Neural cell (in vitro differentiated cells): ENCODE results near the gene ICA1. TPM values are rescaled to one million over a fixed set of nuclear protein-coding genes. Genes with fewer than 3 reads are reported as not detected.
"Not testable (repeated sequence)": the region's sequence is repeated elsewhere in the genome, so short reads cannot be mapped to it uniquely, and the experiment has no call there.

ENCODE experiments used
- H2AFZ ChIP-seq: fragments of 200-600, 300-800 bp; sonication (generic), shearing (Covaris generic); 2 replicates; pipeline ENCODE4 v1.6.0; 2014; ENCODE audit warnings: low read depth, mild to moderate bottlenecking, antibody characterized with exemption, low read length, moderate library complexity
- H3F3A ChIP-seq: fragments of 200-600 bp; shearing (Covaris generic); 2 replicates; pipeline ENCODE4 v1.6.1; 2016; ENCODE audit warnings: mild to moderate bottlenecking, moderate library complexity, mixed read lengths, antibody characterized with exemption, low read length; ENCODE audit not compliant: insufficient read depth, poor library complexity, severe bottlenecking
- H3K27ac ChIP-seq: fragments of 200-600, 300-800 bp; sonication (generic), shearing (Covaris generic); 2 replicates; pipeline ENCODE4 v1.5.1; 2014; ENCODE audit warnings: mild to moderate bottlenecking, low read length, moderate library complexity
- H3K27me3 ChIP-seq: fragments of 300-800, 200-600 bp; sonication (generic), shearing (Covaris generic); 2 replicates; pipeline ENCODE4 v1.6.0; 2014; ENCODE audit warnings: mild to moderate bottlenecking, low read depth, low read length, moderate library complexity; ENCODE audit not compliant: insufficient read depth
- H3K36me3 ChIP-seq: fragments of 300-800, 200-600 bp; sonication (generic), shearing (Covaris generic); 2 replicates; pipeline ENCODE4 v1.5.1; 2014; ENCODE audit warnings: mild to moderate bottlenecking, antibody characterized with exemption, low read length, moderate library complexity; ENCODE audit not compliant: insufficient read depth
- H3K4me2 ChIP-seq: fragments of 300-800, 200-600 bp; sonication (generic), shearing (Covaris generic); 2 replicates; pipeline ENCODE4 v1.6.0; 2014; ENCODE audit warnings: mild to moderate bottlenecking, low read length
- H3K4me3 ChIP-seq: fragments of 300-800, 200-600 bp; sonication (generic), shearing (Covaris generic); 2 replicates; pipeline ENCODE4 v1.5.1; 2014; ENCODE audit warnings: mild to moderate bottlenecking, low read length, moderate library complexity
- H3K79me2 ChIP-seq: fragments of 200-600 bp; shearing (Covaris generic); replicated peaks from 2 replicates; pipeline ENCODE4 v1.6.0; 2014; ENCODE audit warnings: mild to moderate bottlenecking, low read length, moderate library complexity; ENCODE audit not compliant: insufficient read depth
- H3K9ac ChIP-seq: fragments of 300-800, 200-600 bp; sonication (generic), shearing (Covaris generic); 2 replicates; pipeline ENCODE4 v1.6.1; 2016; ENCODE audit warnings: mild to moderate bottlenecking, low read length, mixed read lengths
- H3K9me2 ChIP-seq: fragments of 200-600 bp; shearing (Covaris generic); 2 replicates; pipeline ENCODE4 v1.6.1; 2016; ENCODE audit warnings: mild to moderate bottlenecking, low read length, mixed read lengths; ENCODE audit not compliant: insufficient read depth
- H3K9me3 ChIP-seq: fragments of 200-600, 300-800 bp; sonication (generic), shearing (Covaris generic); 2 replicates; pipeline ENCODE4 v1.6.1; 2016; ENCODE audit warnings: mild to moderate bottlenecking, mixed run types, low read length, moderate library complexity, mixed read lengths
- H4K20me1 ChIP-seq: fragments of 200-600 bp; shearing (Covaris generic); 2 replicates; pipeline ENCODE4 v1.6.1; 2016; ENCODE audit warnings: mild to moderate bottlenecking, mixed run types; ENCODE audit not compliant: insufficient read depth
- EP300 ChIP-seq: fragments of 450-650 bp; conservative IDR thresholded peaks from 2 replicates; pipeline ENCODE4 v1.6.1; 2014; ENCODE audit warnings: antibody characterized with exemption, mild to moderate bottlenecking, moderate library complexity; ENCODE audit not compliant: poor library complexity, severe bottlenecking
- EZH2 ChIP-seq: fragments of 200-600, 300-800 bp; shearing (Covaris generic), sonication (generic); IDR thresholded peaks from 2 replicates; pipeline ENCODE4 v1.6.1; 2014; ENCODE audit warnings: antibody characterized with exemption, low read length, borderline replicate concordance, mild to moderate bottlenecking; ENCODE audit not compliant: insufficient read depth, poor library complexity, severe bottlenecking
- MXI1 ChIP-seq: fragments of 450-650 bp; conservative IDR thresholded peaks from 2 replicates; pipeline ENCODE4 v1.6.1; 2014; ENCODE audit warnings: antibody characterized with exemption, mild to moderate bottlenecking; ENCODE audit not compliant: poor library complexity, severe bottlenecking
- POLR2AphosphoS5 ChIP-seq: IDR thresholded peaks from 2 replicates; pipeline ENCODE4 v1.6.1; 2012
- RAD21 ChIP-seq: fragments of 450-650 bp; conservative IDR thresholded peaks from 2 replicates; pipeline ENCODE4 v1.6.1; 2014; ENCODE audit warnings: antibody characterized with exemption, mild to moderate bottlenecking, moderate library complexity
- SMC3 ChIP-seq: fragments of 450-650 bp; conservative IDR thresholded peaks from 2 replicates; pipeline ENCODE4 v1.6.1; 2014; ENCODE audit warnings: antibody characterized with exemption, mild to moderate bottlenecking, moderate library complexity; ENCODE audit not compliant: poor library complexity
- TAF1 ChIP-seq: IDR thresholded peaks from 2 replicates; pipeline ENCODE4 v1.6.1; 2012; ENCODE audit warnings: low read depth
- polyA plus RNA-seq: library from polyadenylated mRNA; depleted of rRNA; stranded (reverse); fragments of >200 nt; gene quantifications from 2 replicates; pipeline ENCODE4 v1.2.3, GENCODE V29; 2014
- TF ChIP-seq, protein P1 (sequence below): IDR thresholded peaks from 2 replicates; pipeline ENCODE4 v1.6.1; 2012; ENCODE audit warnings: borderline replicate concordance
- TF ChIP-seq, protein P2 (sequence below): fragments of 450-650 bp; IDR thresholded peaks from 2 replicates; pipeline ENCODE4 v1.5.1; 2014; ENCODE audit warnings: antibody characterized with exemption, mild to moderate bottlenecking, moderate library complexity; ENCODE audit not compliant: poor library complexity, severe bottlenecking

ICA1 gene
- polyA plus RNA-seq, 1 donor from 2014 or later = 18.6 TPM

DNA sequence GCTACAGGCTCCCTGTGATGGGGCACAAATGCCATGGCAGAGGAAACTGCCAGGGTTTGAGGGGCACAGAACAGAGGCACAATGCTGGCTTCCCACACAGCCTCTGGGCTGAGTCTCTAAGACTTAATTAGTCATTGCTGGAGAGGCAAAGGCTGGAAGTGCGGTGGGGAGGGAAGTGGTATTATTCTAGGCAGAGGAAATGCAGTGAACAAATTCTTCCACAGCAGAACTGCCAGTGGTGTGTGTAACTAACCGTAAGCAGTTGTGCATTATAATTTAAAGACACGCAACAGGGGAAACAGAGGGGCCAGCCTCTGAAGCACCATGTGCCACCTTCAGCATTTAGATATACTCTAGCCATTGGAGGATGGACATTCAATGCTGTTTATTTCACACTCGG is 12.8 kb downstream of the ICA1 start:
- no peaks in the 10 kb centered on the region for H3K79me2 ChIP-seq
- TF ChIP-seq RAD21 (no peak), TAF1 (no peak), MXI1 (no peak)
- no peaks in the 10 kb centered on the region for H3K9me2 ChIP-seq
- no peak overlapping the region for H2AFZ ChIP-seq
- no peak overlapping the region for H3K27ac ChIP-seq
- H3K27me3 ChIP-seq = no peaks in the 10 kb centered on the region
- no peak overlapping the region for H3K4me2 ChIP-seq
- no peaks in the 10 kb centered on the region for H3F3A ChIP-seq
- H3K9ac ChIP-seq = no peak overlapping the region
- H3K9me3 ChIP-seq = no peaks in the 10 kb centered on the region
- H3K36me3 ChIP-seq = no peaks in the 10 kb centered on the region
- H3K4me3 ChIP-seq = no peak overlapping the region
- H4K20me1 ChIP-seq = no peaks in the 10 kb centered on the region

DNA sequence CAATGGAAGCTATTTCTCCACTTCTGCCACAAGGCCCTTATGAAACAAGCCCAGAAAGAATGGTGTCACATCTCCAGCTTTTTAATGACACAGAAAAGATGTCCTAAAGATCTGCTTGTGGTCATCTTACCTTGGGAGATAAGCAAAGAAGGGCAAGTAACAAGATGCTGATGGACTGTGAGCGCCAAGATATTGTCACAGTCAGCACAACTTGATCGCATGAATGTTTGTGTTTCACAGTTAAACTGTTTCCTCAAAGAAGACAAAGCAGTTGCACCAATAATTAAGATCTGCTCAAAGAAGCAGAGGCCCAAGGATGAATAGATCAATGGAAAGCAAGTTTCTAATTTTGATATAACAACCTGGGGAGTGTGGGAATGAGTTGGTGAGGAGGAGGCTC is 15.9 kb downstream of the ICA1 start:
- no peaks in the 10 kb centered on the region for H3K9me2 ChIP-seq
- no peaks in the 10 kb centered on the region for H4K20me1 ChIP-seq
- no peak overlapping the region for H3K4me3 ChIP-seq
- no peaks in the 10 kb centered on the region for H3K9me3 ChIP-seq
- H3K79me2 ChIP-seq = no peaks in the 10 kb centered on the region
- no peak for TF ChIP-seq RAD21
- TF ChIP-seq EZH2 = no peak
- no peak for TF ChIP-seq TAF1
- TF ChIP-seq, protein P1, sequence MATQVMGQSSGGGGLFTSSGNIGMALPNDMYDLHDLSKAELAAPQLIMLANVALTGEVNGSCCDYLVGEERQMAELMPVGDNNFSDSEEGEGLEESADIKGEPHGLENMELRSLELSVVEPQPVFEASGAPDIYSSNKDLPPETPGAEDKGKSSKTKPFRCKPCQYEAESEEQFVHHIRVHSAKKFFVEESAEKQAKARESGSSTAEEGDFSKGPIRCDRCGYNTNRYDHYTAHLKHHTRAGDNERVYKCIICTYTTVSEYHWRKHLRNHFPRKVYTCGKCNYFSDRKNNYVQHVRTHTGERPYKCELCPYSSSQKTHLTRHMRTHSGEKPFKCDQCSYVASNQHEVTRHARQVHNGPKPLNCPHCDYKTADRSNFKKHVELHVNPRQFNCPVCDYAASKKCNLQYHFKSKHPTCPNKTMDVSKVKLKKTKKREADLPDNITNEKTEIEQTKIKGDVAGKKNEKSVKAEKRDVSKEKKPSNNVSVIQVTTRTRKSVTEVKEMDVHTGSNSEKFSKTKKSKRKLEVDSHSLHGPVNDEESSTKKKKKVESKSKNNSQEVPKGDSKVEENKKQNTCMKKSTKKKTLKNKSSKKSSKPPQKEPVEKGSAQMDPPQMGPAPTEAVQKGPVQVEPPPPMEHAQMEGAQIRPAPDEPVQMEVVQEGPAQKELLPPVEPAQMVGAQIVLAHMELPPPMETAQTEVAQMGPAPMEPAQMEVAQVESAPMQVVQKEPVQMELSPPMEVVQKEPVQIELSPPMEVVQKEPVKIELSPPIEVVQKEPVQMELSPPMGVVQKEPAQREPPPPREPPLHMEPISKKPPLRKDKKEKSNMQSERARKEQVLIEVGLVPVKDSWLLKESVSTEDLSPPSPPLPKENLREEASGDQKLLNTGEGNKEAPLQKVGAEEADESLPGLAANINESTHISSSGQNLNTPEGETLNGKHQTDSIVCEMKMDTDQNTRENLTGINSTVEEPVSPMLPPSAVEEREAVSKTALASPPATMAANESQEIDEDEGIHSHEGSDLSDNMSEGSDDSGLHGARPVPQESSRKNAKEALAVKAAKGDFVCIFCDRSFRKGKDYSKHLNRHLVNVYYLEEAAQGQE = no peak
- no peak for TF ChIP-seq SMC3
- no peak for TF ChIP-seq MXI1
- TF ChIP-seq POLR2AphosphoS5 = no peak
- TF ChIP-seq, protein P2, sequence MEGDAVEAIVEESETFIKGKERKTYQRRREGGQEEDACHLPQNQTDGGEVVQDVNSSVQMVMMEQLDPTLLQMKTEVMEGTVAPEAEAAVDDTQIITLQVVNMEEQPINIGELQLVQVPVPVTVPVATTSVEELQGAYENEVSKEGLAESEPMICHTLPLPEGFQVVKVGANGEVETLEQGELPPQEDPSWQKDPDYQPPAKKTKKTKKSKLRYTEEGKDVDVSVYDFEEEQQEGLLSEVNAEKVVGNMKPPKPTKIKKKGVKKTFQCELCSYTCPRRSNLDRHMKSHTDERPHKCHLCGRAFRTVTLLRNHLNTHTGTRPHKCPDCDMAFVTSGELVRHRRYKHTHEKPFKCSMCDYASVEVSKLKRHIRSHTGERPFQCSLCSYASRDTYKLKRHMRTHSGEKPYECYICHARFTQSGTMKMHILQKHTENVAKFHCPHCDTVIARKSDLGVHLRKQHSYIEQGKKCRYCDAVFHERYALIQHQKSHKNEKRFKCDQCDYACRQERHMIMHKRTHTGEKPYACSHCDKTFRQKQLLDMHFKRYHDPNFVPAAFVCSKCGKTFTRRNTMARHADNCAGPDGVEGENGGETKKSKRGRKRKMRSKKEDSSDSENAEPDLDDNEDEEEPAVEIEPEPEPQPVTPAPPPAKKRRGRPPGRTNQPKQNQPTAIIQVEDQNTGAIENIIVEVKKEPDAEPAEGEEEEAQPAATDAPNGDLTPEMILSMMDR = no peak
- no peak for TF ChIP-seq EP300
- H3K27ac ChIP-seq = no peak overlapping the region
- no peaks in the 10 kb centered on the region for H3K27me3 ChIP-seq
- H3K36me3 ChIP-seq = no peaks in the 10 kb centered on the region
- no peak overlapping the region for H3K9ac ChIP-seq
- H3K4me2 ChIP-seq = no peak overlapping the region
- H2AFZ ChIP-seq = no peak overlapping the region
- no peaks in the 10 kb centered on the region for H3F3A ChIP-seq

DNA sequence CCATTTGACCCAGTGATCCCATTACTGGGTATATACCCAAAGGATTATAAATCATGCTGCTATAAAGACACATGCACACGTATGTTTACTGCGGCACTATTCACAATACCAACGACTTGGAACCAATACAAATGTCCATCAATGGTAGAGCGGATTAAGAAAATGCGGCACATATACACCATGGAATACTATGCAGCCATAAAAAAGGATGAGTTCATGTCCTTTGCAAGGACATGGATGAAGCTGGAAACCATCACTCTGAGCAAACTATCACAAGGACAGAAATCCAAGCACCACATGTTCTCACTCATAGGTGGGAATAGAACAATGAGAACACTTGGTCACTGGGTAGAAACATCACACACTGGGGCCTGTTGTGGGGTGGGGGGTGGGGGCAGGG is 16.9 kb downstream of the ICA1 start:
- not testable (repeated sequence) for H3K79me2 ChIP-seq, H3K27me3 ChIP-seq, H3K27ac ChIP-seq, H4K20me1 ChIP-seq, H3K9ac ChIP-seq, H3K9me3 ChIP-seq, H3F3A ChIP-seq, H3K4me3 ChIP-seq, H2AFZ ChIP-seq, H3K4me2 ChIP-seq, H3K36me3 ChIP-seq, H3K9me2 ChIP-seq

DNA sequence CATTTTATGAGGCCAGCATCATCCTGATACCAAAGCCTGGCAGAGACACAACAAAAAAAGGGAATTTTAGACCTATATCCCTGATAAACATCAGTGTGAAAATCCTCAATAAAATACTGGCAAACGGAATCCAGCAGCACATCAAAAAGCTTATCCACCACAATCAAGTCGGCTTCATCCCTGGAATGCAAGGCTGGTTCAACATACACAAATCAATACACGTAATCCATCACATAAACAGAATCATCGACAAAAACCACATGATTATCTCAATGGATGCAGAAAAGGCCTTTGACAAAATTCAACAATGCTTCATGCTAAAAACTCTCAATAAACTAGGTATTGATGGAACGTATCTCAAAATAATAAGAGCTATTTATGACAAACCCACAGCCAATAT is 18.9 kb downstream of the ICA1 start:
- not testable (repeated sequence) for H3F3A ChIP-seq, H3K36me3 ChIP-seq, H3K4me2 ChIP-seq, H3K9ac ChIP-seq, H4K20me1 ChIP-seq, H2AFZ ChIP-seq, H3K79me2 ChIP-seq, H3K9me3 ChIP-seq, H3K27me3 ChIP-seq, H3K4me3 ChIP-seq, H3K9me2 ChIP-seq, H3K27ac ChIP-seq

DNA sequence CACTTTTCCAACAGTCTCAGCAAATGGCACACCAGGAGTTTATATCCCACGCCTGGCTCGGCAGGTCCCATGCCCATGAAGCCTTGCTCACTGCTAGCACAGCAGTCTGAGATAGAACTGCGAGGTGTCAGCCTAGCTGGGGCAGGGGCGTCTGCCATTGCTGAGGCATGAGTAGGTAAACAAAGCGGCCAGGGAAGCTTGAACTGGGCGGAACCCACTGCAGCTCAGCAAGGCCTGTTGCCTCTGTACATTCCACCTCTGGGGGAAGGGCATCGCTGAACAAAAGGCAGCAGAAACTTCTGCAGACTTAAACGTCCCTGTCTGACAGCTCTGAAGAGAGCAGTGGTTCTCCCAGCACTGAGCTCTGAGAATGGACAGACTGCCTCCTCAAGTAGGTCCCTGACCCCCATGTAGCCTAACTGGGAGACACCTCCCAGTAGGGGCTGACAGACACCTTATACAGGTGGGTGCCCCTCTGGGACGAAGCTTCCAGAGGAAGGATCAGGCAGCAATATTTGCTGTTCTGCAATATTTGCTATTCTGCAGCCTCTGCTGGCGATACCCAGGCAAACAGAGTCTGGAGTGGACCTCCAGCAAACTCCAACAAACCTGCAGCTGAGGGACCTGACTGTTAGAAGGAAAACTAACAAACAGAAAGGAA is 22.1 kb downstream of the ICA1 start:
- not testable (repeated sequence) for H3K4me3 ChIP-seq, H3K27ac ChIP-seq, H3K27me3 ChIP-seq, H3K4me2 ChIP-seq, H3K9me3 ChIP-seq, H3K9me2 ChIP-seq, H3K36me3 ChIP-seq, H3K9ac ChIP-seq, H4K20me1 ChIP-seq, H2AFZ ChIP-seq, H3K79me2 ChIP-seq, H3F3A ChIP-seq
